SK-N-SH (cell line): Measurements from ENCODE around the gene AUTS2. TPM values are rescaled to one million over a fixed set of nuclear protein-coding genes. Genes with fewer than 3 reads are reported as not detected.

Experiments used
- CTCF ChIA-PET: fragments of 300-600, 350-600 bp; formaldehyde crosslinking; extraction: SDS; loops from one replicate; lab custom pipeline; 2021; lab: Yijun Ruan, JAX
- POLR2A ChIA-PET: fragments of 350-600 bp; sonication (Branson Sonifier 250); formaldehyde crosslinking; extraction: SDS; loops from one replicate; lab custom pipeline; 2020; ENCODE audit warnings: antibody characterized with exemption, inconsistent platforms; lab: Yijun Ruan, JAX
- DNase-seq: peaks from one replicate; pipeline ENCODE4 v3.0.0; 2012
- H2AFZ ChIP-seq: fragments of 200-600 bp; sonication (generic); 2 replicates; pipeline ENCODE4 v1.8.1; 2016; ENCODE audit warnings: antibody characterized with exemption, mild to moderate bottlenecking, low read depth
- H3F3A ChIP-seq: fragments of 200-600 bp; sonication (generic); replicated peaks from 2 replicates; pipeline ENCODE3; 2016; ENCODE audit warnings: antibody characterized with exemption, mild to moderate bottlenecking; ENCODE audit not compliant: insufficient read depth
- H3K27ac ChIP-seq, 2 experiments: fragments of 200-500 bp in 1 of 2; fragments of 200-600 bp in 1 of 2; sonication (Bioruptor generic) in 1 of 2; sonication (generic), shearing (Covaris generic) in 1 of 2; 2 replicates each; pipeline versions ENCODE4 v1.5.1 to v1.6.1; 2014 to 2016; ENCODE audit warnings: low read depth in 2 of 2, inconsistent platforms in 1 of 2, low read length in 1 of 2, mild to moderate bottlenecking in 1 of 2, mixed read lengths in 1 of 2
- H3K27me3 ChIP-seq: fragments of 200-600 bp; sonication (generic), shearing (Covaris generic); 2 replicates; pipeline ENCODE4 v1.6.1; 2016; ENCODE audit warnings: mixed run types; ENCODE audit not compliant: insufficient read depth
- H3K36me3 ChIP-seq, 2 experiments: fragments of 200-500 bp in 1 of 2; fragments of 200-600 bp in 1 of 2; sonication (Bioruptor generic) in 1 of 2; sonication (generic) in 1 of 2; replicated peaks in 1 of 2; 2 replicates each; pipeline versions ENCODE3 to v1.5.1; 2014 to 2016; ENCODE audit warnings: low read length in 1 of 2, mild to moderate bottlenecking in 1 of 2; ENCODE audit not compliant: insufficient read depth in 2 of 2, control insufficient read depth in 1 of 2
- H3K4me1 ChIP-seq, 2 experiments: fragments of 200-500 bp in 1 of 2; fragments of 200-600 bp in 1 of 2; sonication (Bioruptor generic) in 1 of 2; sonication (generic), shearing (Covaris generic) in 1 of 2; 2 replicates each; pipeline versions ENCODE4 v1.5.1 to v1.6.1; 2014 to 2016; ENCODE audit warnings: low read depth in 1 of 2, low read length in 1 of 2, mixed run types in 1 of 2; ENCODE audit not compliant: insufficient read depth in 2 of 2, control insufficient read depth in 1 of 2
- H3K4me2 ChIP-seq: fragments of 200-600 bp; sonication (generic), shearing (Covaris generic); 2 replicates; pipeline ENCODE4 v1.6.1; 2017; ENCODE audit warnings: mixed run types
- H3K4me3 ChIP-seq, 2 experiments: fragments of 200-500 bp in 1 of 2; fragments of 200-600 bp in 1 of 2; sonication (Bioruptor generic) in 1 of 2; sonication (generic), shearing (Covaris generic) in 1 of 2; 2 replicates each; pipeline versions ENCODE4 v1.5.1 to v1.8.1; 2014 to 2016; ENCODE audit warnings: low read depth in 2 of 2, inconsistent platforms in 1 of 2, low read length in 1 of 2, mild to moderate bottlenecking in 1 of 2, mixed read lengths in 1 of 2, moderate library complexity in 1 of 2
- H3K79me2 ChIP-seq: fragments of 200-600 bp; sonication (generic); 2 replicates; pipeline ENCODE4 v1.8.1; 2017; ENCODE audit warnings: mild to moderate bottlenecking; ENCODE audit not compliant: insufficient read depth
- H3K9ac ChIP-seq: fragments of 200-600 bp; sonication (generic); 2 replicates; pipeline ENCODE4 v1.6.1; 2017; ENCODE audit warnings: mixed run types
- H3K9me2 ChIP-seq: fragments of 200-600 bp; sonication (generic); 2 replicates; pipeline ENCODE4 v1.6.1; 2017; ENCODE audit warnings: mixed run types
- H3K9me3 ChIP-seq: fragments of 200-600 bp; sonication (generic); 2 replicates; pipeline ENCODE4 v1.6.1; 2017; ENCODE audit warnings: mixed run types, mild to moderate bottlenecking, moderate library complexity
- H4K20me1 ChIP-seq: fragments of 200-600 bp; sonication (generic); 2 replicates; pipeline ENCODE4 v1.6.1; 2017; ENCODE audit warnings: mild to moderate bottlenecking, mixed run types; ENCODE audit not compliant: insufficient read depth
- CHD2 ChIP-seq: fragments of 150-350 bp; IDR thresholded peaks from 2 replicates; pipeline ENCODE4 v1.6.1; 2018; ENCODE audit warnings: low read length; ENCODE audit not compliant: partially characterized antibody
- ELF1 ChIP-seq: IDR thresholded peaks from 2 replicates; pipeline ENCODE4 v1.4.0; 2012
- EZH2phosphoT487 ChIP-seq: fragments of 200-600 bp; sonication (generic); IDR thresholded peaks from 2 replicates; pipeline ENCODE4 v1.6.1; 2017; ENCODE audit warnings: low read depth, mixed run types, mild to moderate bottlenecking, antibody characterized with exemption, moderate library complexity, borderline replicate concordance
- FOSL2 ChIP-seq: IDR thresholded peaks from 2 replicates; pipeline ENCODE4 v1.4.0; 2012; ENCODE audit warnings: low read depth, mild to moderate bottlenecking, moderate library complexity, borderline replicate concordance
- MXI1 ChIP-seq: IDR thresholded peaks from 2 replicates; pipeline ENCODE4 v1.6.1; 2012; ENCODE audit warnings: mild to moderate bottlenecking, low read depth, low read length, improper control_type of control experiment
- NRF1 ChIP-seq: IDR thresholded peaks from 2 replicates; pipeline ENCODE4 v1.6.1; 2012; ENCODE audit warnings: low read depth, mild to moderate bottlenecking, low read length
- POLR2AphosphoS5 ChIP-seq: IDR thresholded peaks from 2 replicates; pipeline ENCODE4 v1.6.1; 2012; ENCODE audit warnings: low read depth, low read length
- RCOR1 ChIP-seq: fragments of 150-350 bp; IDR thresholded peaks from 2 replicates; pipeline ENCODE4 v1.6.1; 2017; ENCODE audit warnings: antibody characterized with exemption, low read length
- RFX5 ChIP-seq: IDR thresholded peaks from 2 replicates; pipeline ENCODE4 v1.6.1; 2012; ENCODE audit warnings: mild to moderate bottlenecking, improper control_type of control experiment, low read length
- SIN3A ChIP-seq: IDR thresholded peaks from 2 replicates; pipeline ENCODE4 v1.6.1; 2012; ENCODE audit warnings: low read depth, mild to moderate bottlenecking, low read length, moderate library complexity, borderline replicate concordance
- TAF1 ChIP-seq: IDR thresholded peaks from 2 replicates; pipeline ENCODE4 v1.6.1; 2012; ENCODE audit warnings: low read depth, mild to moderate bottlenecking, low read length, moderate library complexity, borderline replicate concordance
- TCF12 ChIP-seq: IDR thresholded peaks from 2 replicates; pipeline ENCODE4 v1.4.0; 2012
- TEAD4 ChIP-seq: IDR thresholded peaks from 2 replicates; pipeline ENCODE4 v1.4.0; 2012; ENCODE audit warnings: mild to moderate bottlenecking, borderline replicate concordance; ENCODE audit not compliant: insufficient read depth
- YY1 ChIP-seq: IDR thresholded peaks from 2 replicates; pipeline ENCODE4 v1.4.0; 2012; ENCODE audit warnings: low read depth, mild to moderate bottlenecking
- WGBS: methylation state at CpG from one replicate; pipeline ENCODE4 v1.1.6; 2017; ENCODE audit warnings: low lambda C conversion rate; 5-methylcytosine and 5-hydroxymethylcytosine counted together
- polyA plus RNA-seq, 3 experiments: library from polyadenylated mRNA; depleted of rRNA; stranded (reverse); fragments of >200 nt; gene quantifications; 2 replicates each; pipeline ENCODE4 v1.2.3, GENCODE V29; 2012
- TF ChIP-seq, protein P1 (sequence below): IDR thresholded peaks from 2 replicates; pipeline ENCODE4; 2012
- TF ChIP-seq, protein P2 (sequence below): IDR thresholded peaks from 2 replicates; pipeline ENCODE4 v1.4.0; 2012; ENCODE audit warnings: low read depth, borderline replicate concordance
- TF ChIP-seq, protein P3 (sequence below): fragments of 200-600 bp; sonication (generic); IDR thresholded peaks from 2 replicates; pipeline ENCODE4 v1.6.1; 2017; ENCODE audit warnings: antibody characterized with exemption, mild to moderate bottlenecking, moderate library complexity
- TF ChIP-seq, protein P4 (sequence below): fragments of 150-350 bp; IDR thresholded peaks from 2 replicates; pipeline ENCODE4 v1.6.1; 2017; ENCODE audit warnings: antibody characterized with exemption, low read length, low read depth, borderline replicate concordance
- TF ChIP-seq, protein P5 (sequence below): fragments of 150-350 bp; IDR thresholded peaks from 2 replicates; pipeline ENCODE4 v1.6.1; 2016; ENCODE audit warnings: mild to moderate bottlenecking, low read depth, low read length

Gene AUTS2
- polyA plus RNA-seq, 1 of the 3 experiments (the other 2 are of a cell fraction), result 15.6 TPM

DNA sequence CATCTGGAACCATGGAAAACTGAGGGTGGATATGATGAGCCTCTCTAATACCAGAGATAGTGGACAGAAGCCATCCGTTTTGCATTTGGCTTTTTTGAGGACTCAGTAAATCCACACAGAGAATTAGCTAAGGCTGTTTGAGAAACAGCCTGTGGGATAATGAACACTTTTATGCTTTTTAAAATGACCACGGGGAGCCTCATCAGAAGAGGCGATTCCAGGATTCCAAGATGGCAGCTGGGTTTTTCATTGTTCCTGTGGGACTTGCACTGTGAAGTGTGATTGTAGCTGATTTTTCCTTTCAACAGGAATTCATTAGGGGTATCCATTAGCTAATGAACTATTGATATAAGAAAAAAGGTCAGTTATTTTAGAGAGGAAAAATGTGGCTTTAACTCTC is 353.2 kb downstream of the AUTS2 start:
- no peak overlapping the region for H3K4me2 ChIP-seq
- DNase-seq, result no peak
- no peaks in the 10 kb centered on the region for H3K27me3 ChIP-seq
- H3K36me3 ChIP-seq, result no peaks in the 10 kb centered on the region
- H4K20me1 ChIP-seq, result no peaks in the 10 kb centered on the region
- no peak overlapping the region for H3K27ac ChIP-seq
- peaks cover 4 to 7% of the 10 kb centered on the region in 2 experiments; a peak in 1 of 4 replicates for H3K4me1 ChIP-seq
- H3K4me3 ChIP-seq, result no peak overlapping the region
- ChIA-PET POLR2A (no interaction called here), CTCF (interaction anchor here (0.8 kb wide), 1 partner anchor 91 kb away, joined by 4 read pairs; no protein-coding TSS in a partner anchor)
- H3K9ac ChIP-seq, result no peak overlapping the region
- no peak overlapping the region for H2AFZ ChIP-seq
- no peaks in the 10 kb centered on the region for H3K9me2 ChIP-seq
- 93% methylated on average over 3 of the region's 3 CpGs for WGBS
- H3F3A ChIP-seq, result no peaks in the 10 kb centered on the region
- no peaks in the 10 kb centered on the region for H3K79me2 ChIP-seq
- TF ChIP-seq YY1 (no peak), POLR2AphosphoS5 (no peak), TEAD4 (no peak), TAF1 (no peak), TCF12 (no peak), CHD2 (no peak), SIN3A (no peak), EZH2phosphoT487 (no peak), ELF1 (no peak), MXI1 (no peak)
- TF ChIP-seq, protein P1, sequence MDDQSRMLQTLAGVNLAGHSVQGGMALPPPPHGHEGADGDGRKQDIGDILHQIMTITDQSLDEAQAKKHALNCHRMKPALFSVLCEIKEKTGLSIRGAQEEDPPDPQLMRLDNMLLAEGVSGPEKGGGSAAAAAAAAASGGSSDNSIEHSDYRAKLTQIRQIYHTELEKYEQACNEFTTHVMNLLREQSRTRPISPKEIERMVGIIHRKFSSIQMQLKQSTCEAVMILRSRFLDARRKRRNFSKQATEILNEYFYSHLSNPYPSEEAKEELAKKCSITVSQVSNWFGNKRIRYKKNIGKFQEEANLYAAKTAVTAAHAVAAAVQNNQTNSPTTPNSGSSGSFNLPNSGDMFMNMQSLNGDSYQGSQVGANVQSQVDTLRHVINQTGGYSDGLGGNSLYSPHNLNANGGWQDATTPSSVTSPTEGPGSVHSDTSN, result no peak
- H3K9me3 ChIP-seq, result no peaks in the 10 kb centered on the region

DNA sequence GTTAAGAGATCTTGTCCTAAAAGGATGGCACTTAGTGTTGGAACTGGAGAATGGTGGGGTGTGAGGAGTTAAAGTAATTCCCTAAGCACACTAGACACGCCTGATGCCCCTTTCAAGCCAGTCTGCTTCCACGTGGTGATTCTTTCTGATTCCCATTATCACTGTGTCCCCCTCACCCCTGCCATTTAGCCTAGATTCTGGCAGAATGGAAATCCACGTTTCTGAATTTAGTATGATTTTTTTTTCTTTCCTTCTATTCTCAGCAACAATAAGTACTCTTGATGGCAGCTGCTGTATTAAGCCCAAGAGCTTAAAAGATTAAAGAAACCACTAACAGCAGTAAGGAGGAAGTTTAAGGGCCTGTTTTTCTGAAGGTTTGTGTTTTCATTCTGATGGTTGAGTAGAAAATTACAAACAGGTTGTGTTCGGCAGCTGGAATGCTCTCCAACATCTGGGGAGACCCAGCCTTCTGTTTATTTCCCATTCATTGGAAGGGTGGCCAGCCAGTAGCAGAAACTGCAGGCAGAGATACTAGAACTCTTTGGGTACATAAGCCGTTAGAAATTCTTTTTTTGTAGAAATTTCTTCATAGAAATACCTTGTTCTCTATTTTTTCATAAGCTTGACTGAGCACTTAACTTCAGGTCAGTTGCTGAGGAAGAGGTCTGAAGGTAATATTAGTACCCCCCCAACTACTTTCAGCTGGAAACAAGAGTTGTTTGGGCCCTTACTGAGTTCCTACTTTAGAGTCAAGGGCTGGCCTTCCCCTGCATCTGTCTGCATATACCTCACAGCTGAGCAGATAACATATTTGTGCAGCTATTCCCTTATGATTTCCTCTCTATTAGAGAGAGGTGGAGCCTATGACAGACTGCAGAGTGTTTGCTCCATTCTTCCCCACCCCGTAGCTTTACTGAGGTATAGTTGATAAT is 355.1 kb downstream of the AUTS2 start:
- H3K79me2 ChIP-seq, result no peaks in the 10 kb centered on the region
- no peak overlapping the region for H3K9ac ChIP-seq
- no peak overlapping the region for H2AFZ ChIP-seq
- peaks cover 7 to 8% of the 10 kb centered on the region in 2 experiments; a peak in 1 of 4 replicates for H3K4me1 ChIP-seq
- H4K20me1 ChIP-seq, result no peaks in the 10 kb centered on the region
- no peaks in the 10 kb centered on the region for H3F3A ChIP-seq
- H3K36me3 ChIP-seq, result no peaks in the 10 kb centered on the region
- DNase-seq, result no peak
- POLR2A ChIA-PET, result interaction anchor here (1.4 kb wide), 1 partner anchor 19 kb away, joined by 3 read pairs; no protein-coding TSS in a partner anchor
- H3K27ac ChIP-seq, result no peak overlapping the region
- TF ChIP-seq POLR2AphosphoS5 (no peak), NRF1 (no peak), RCOR1 (no peak), TAF1 (no peak), TEAD4 (no peak), FOSL2 (no peak), CHD2 (no peak), EZH2phosphoT487 (no peak), RFX5 (no peak)
- TF ChIP-seq, protein P2, sequence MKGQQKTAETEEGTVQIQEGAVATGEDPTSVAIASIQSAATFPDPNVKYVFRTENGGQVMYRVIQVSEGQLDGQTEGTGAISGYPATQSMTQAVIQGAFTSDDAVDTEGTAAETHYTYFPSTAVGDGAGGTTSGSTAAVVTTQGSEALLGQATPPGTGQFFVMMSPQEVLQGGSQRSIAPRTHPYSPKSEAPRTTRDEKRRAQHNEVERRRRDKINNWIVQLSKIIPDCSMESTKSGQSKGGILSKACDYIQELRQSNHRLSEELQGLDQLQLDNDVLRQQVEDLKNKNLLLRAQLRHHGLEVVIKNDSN, result no peak
- TF ChIP-seq, protein P3, sequence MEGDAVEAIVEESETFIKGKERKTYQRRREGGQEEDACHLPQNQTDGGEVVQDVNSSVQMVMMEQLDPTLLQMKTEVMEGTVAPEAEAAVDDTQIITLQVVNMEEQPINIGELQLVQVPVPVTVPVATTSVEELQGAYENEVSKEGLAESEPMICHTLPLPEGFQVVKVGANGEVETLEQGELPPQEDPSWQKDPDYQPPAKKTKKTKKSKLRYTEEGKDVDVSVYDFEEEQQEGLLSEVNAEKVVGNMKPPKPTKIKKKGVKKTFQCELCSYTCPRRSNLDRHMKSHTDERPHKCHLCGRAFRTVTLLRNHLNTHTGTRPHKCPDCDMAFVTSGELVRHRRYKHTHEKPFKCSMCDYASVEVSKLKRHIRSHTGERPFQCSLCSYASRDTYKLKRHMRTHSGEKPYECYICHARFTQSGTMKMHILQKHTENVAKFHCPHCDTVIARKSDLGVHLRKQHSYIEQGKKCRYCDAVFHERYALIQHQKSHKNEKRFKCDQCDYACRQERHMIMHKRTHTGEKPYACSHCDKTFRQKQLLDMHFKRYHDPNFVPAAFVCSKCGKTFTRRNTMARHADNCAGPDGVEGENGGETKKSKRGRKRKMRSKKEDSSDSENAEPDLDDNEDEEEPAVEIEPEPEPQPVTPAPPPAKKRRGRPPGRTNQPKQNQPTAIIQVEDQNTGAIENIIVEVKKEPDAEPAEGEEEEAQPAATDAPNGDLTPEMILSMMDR, result no peak
- TF ChIP-seq, protein P4, sequence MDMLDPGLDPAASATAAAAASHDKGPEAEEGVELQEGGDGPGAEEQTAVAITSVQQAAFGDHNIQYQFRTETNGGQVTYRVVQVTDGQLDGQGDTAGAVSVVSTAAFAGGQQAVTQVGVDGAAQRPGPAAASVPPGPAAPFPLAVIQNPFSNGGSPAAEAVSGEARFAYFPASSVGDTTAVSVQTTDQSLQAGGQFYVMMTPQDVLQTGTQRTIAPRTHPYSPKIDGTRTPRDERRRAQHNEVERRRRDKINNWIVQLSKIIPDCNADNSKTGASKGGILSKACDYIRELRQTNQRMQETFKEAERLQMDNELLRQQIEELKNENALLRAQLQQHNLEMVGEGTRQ, result no peak
- TF ChIP-seq, protein P5, sequence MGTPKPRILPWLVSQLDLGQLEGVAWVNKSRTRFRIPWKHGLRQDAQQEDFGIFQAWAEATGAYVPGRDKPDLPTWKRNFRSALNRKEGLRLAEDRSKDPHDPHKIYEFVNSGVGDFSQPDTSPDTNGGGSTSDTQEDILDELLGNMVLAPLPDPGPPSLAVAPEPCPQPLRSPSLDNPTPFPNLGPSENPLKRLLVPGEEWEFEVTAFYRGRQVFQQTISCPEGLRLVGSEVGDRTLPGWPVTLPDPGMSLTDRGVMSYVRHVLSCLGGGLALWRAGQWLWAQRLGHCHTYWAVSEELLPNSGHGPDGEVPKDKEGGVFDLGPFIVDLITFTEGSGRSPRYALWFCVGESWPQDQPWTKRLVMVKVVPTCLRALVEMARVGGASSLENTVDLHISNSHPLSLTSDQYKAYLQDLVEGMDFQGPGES, result no peak
- CTCF ChIA-PET, result interaction anchor here (1.6 to 2.8 kb wide), 3 partner anchors 9 to 88 kb away, joined by 4 to 13 read pairs (median 10); no protein-coding TSS in a partner anchor
- no peaks in the 10 kb centered on the region for H3K27me3 ChIP-seq
- no peaks in the 10 kb centered on the region for H3K9me2 ChIP-seq
- no peak overlapping the region for H3K4me3 ChIP-seq
- 67% methylated on average over 6 of the region's 6 CpGs for WGBS
- H3K9me3 ChIP-seq, result no peaks in the 10 kb centered on the region
- no peak overlapping the region for H3K4me2 ChIP-seq
